Measurements from ENCODE around the gene MTMR8.

The MTMR8 gene

GRCh38 chrX:64313624-64314023 lies 81.6 kb downstream of the MTMR8 start:
- no peak for DNase-seq (ENCODE audit: low read depth in 2 of 2)

DNA sequence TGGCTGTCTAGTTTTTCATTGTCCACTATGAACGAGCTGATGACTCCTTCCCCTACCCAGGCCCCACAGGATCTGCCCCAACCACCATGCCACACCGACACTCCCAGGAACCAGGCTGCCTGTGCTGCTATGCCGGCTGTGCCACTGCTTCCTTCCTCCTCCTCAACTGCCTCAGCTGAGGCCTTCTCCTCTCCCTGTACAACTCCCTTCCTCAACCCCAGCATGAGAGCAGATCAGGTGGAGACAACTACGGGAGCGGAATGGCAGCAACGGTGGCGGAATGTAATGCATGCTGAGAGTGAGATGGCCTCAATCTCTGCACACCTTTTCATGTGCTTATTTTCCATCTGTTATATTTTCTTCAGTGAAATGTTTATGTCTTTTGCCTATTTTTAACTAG lies 88.5 kb downstream of the MTMR8 start:
- no peak for DNase-seq (ENCODE audit: low read depth in 2 of 2)

DNA sequence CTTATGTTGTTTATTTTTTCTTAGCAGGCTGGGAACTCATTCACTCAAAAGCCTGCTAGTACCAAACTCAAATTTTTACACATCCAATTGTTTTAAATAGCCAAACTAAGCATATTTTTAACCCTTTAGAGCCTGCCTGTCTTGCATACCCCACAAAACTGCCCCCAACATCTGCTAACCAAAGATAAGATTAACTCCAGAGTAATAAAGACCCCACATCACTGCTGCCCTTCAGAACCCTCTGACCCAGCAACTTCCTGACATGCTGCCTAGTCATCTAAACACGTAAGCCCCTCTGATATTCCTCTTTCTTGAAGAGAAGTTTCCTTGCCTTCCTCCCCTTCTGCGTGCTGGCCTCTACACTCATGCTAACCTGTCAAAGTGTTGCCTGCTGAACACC lies 104.1 kb downstream of the MTMR8 start:
- DNase-seq (ENCODE audit: low read depth in 2 of 2), result no peak

DNA sequence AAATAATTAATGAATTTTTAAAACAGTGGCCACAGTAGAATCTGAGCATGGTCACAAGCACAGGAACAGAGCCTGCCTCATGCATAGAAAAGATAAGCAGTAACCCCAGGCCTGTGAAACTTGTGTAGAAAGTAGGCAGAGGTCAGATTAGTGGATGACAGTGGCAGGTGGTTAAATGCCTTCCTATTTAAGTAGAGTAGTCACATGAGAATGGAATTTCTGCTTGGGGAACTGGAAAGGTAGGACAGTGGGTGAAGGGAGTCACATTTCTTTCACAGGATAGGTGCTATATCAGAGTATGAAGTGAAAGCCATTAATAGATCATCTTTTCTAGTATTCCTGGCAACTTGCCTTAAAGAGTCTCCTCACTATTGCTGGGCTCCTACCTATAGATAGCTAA lies 130.0 kb downstream of the MTMR8 start:
- no peak for DNase-seq (ENCODE audit: low read depth in 2 of 2)

- no peak for DNase-seq (ENCODE audit: low read depth in 2 of 2)
These were observed 164.9 kb downstream of the MTMR8 start, which contains the start of gene ASB12 for GRCh38 chrX:64230123-64230970. Gene ASB12, minus strand, starts transcription at chrX:64230607. Its CDS starts 4,957 bp downstream, at chrX:64225650.

DNA sequence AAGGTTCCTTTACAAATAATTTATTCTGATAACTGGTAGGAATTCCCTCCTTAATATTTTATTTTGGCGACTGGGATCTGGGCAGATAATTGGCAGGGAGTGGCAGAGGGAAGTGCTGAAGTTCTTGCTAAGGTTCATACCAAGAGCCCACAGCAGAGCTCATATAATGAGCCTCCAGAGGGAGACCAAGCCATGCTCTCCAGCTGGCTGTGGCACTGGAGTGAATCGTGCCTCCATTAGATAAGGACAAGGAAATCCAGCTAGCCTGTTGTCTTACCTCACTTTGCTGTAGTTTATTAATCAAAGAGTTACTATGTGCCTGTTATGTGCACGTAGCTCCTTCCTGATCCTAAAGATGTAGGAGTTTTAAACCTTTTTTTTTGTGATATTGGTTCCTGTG lies 166.1 kb downstream of the MTMR8 start:
- no peak for DNase-seq (ENCODE audit: low read depth in 2 of 2)

Data from stimulated activated CD4-positive, alpha-beta T cell treated with anti-CD3 and anti-CD28 coated beads, Interleukin-1b, Interleukin-23, amount 100 ng/mL, for 1 hour (primary cell).